ENCODE results near the gene TSSK2. TPM values are rescaled to one million over a fixed set of nuclear protein-coding genes. Genes with fewer than 3 reads are reported as not detected.

The TSSK2 gene
- total RNA-seq, 1 donor from 2014 or later, result not detected

- ATAC-seq, result no peak
These were observed 5.4 kb upstream of the TSSK2 start for GRCh38 chr22:19125474-19126308.

- ATAC-seq, result no peak
These were observed 4.5 kb upstream of the TSSK2 start for GRCh38 chr22:19126309-19127273.

- peak; percentile 65 for ATAC-seq
These were observed 3.6 kb upstream of the TSSK2 start for GRCh38 chr22:19127329-19128008.

- no peak for ATAC-seq
These were observed 3.1 kb upstream of the TSSK2 start for GRCh38 chr22:19128009-19128401.

- ATAC-seq, result no peak
These were observed 2.0 kb upstream of the TSSK2 start for GRCh38 chr22:19128946-19129727.

- peak; percentile 90 for ATAC-seq
These were observed 1.2 kb upstream of the TSSK2 start for GRCh38 chr22:19129871-19130270.

- ATAC-seq, result no peak
These were observed 542 bp downstream of the TSSK2 start for GRCh38 chr22:19131685-19132015.

- no peak for ATAC-seq
These were observed 1.0 kb downstream of the TSSK2 start for GRCh38 chr22:19132153-19132552.

- ATAC-seq, result no peak
These were observed 1.7 kb downstream of the TSSK2 start for GRCh38 chr22:19132693-19133400.

GRCh38 chr22:19133561-19133960 is 2.5 kb downstream of the TSSK2 start:
- no peak for ATAC-seq

GRCh38 chr22:19134176-19134831 is 3.2 kb downstream of the TSSK2 start:
- no peak for ATAC-seq

- ATAC-seq, result no peak
These were observed 3.8 kb downstream of the TSSK2 start for GRCh38 chr22:19134874-19135273.

GRCh38 chr22:19136915-19137314 is 5.8 kb downstream of the TSSK2 start:
- ATAC-seq, result no peak

- no peak for ATAC-seq
These were observed 6.5 kb downstream of the TSSK2 start for GRCh38 chr22:19137384-19138216.

- ATAC-seq, result no peak
These were observed 7.3 kb downstream of the TSSK2 start for GRCh38 chr22:19138217-19139000.

- no peak for ATAC-seq
These were observed 7.9 kb downstream of the TSSK2 start for GRCh38 chr22:19139001-19139356.

- no peak for ATAC-seq
These were observed 8.9 kb downstream of the TSSK2 start for GRCh38 chr22:19139974-19140373.

GRCh38 chr22:19142394-19142793 is 11.3 kb downstream of the TSSK2 start:
- no peak for ATAC-seq

- no peak for ATAC-seq
These were observed 12.1 kb downstream of the TSSK2 start for GRCh38 chr22:19143212-19143611.

Data from esophagus mucosa (tissue), 1 donor.